OCI-LY7 (cell line): ENCODE measurements around the gene ARV1. TPM values are rescaled to one million over a fixed set of nuclear protein-coding genes. Genes with fewer than 3 reads are reported as not detected.

Experiments
- BruUV-seq: library from RNA; stranded (reverse); fragments of 400-500 nt; replicated peaks from 2 replicates; lab custom pipeline; 2021; lab: Mats Ljungman, UMichigan
- CTCF ChIA-PET: fragments of 300-600 bp; sonication (Branson Sonifier 250); formaldehyde crosslinking; loops from one replicate; lab custom pipeline; 2022; ENCODE audit warnings: antibody characterized with exemption; ENCODE audit not compliant: unreplicated experiment; lab: Charles Lee
- POLR2A ChIA-PET: fragments of 300-600 bp; sonication (Branson Sonifier 250); formaldehyde crosslinking; loops from one replicate; lab custom pipeline; 2022; ENCODE audit warnings: antibody characterized with exemption; lab: Charles Lee
- DNase-seq: peaks from one replicate; pipeline ENCODE4 v3.0.0-alpha.2; 2015; ENCODE audit warnings: low spot score
- H2AFZ ChIP-seq: fragments of 200-600 bp; sonication (generic), shearing (Covaris generic); 2 replicates; pipeline ENCODE4 v1.6.1; 2014; ENCODE audit warnings: mild to moderate bottlenecking, antibody characterized with exemption, low read length, moderate library complexity
- H3K27ac ChIP-seq: fragments of 200-600 bp; sonication (generic); 2 replicates; pipeline ENCODE4 v1.5.1; 2014; ENCODE audit warnings: mixed run types, low read depth, mild to moderate bottlenecking, moderate library complexity, low read length, inconsistent platforms; ENCODE audit not compliant: poor library complexity, severe bottlenecking
- H3K36me3 ChIP-seq: fragments of 200-600 bp; sonication (generic); 2 replicates; pipeline ENCODE4 v1.6.1; 2014; ENCODE audit warnings: mild to moderate bottlenecking, antibody characterized with exemption, low read length, moderate library complexity, mixed read lengths; ENCODE audit not compliant: insufficient read depth
- H3K4me1 ChIP-seq: fragments of 200-600 bp; sonication (generic); 2 replicates; pipeline ENCODE4 v1.5.1; 2014; ENCODE audit warnings: mild to moderate bottlenecking, low read length; ENCODE audit not compliant: insufficient read depth, poor library complexity, severe bottlenecking
- H3K4me2 ChIP-seq: fragments of 200-600 bp; sonication (generic); 2 replicates; pipeline ENCODE4 v1.6.1; 2014; ENCODE audit warnings: mild to moderate bottlenecking, low read length
- H3K4me3 ChIP-seq: fragments of 200-600 bp; sonication (generic); 2 replicates; pipeline ENCODE4 v1.5.1; 2014; ENCODE audit warnings: mild to moderate bottlenecking, low read depth, low read length; ENCODE audit not compliant: poor library complexity, severe bottlenecking
- H3K79me2 ChIP-seq: fragments of 200-600 bp; sonication (generic); 2 replicates; pipeline ENCODE4 v1.6.1; 2016; ENCODE audit warnings: low read depth, mild to moderate bottlenecking, low read length, moderate library complexity, mixed read lengths; ENCODE audit not compliant: insufficient read depth
- H3K9me2 ChIP-seq: fragments of 200-600 bp; sonication (generic); 2 replicates; pipeline ENCODE4 v1.6.1; 2016; ENCODE audit warnings: mild to moderate bottlenecking, low read length, mixed read lengths; ENCODE audit not compliant: insufficient read depth
- H3K9me3 ChIP-seq: fragments of 200-600 bp; sonication (generic); 2 replicates; pipeline ENCODE4 v1.6.1; 2014; ENCODE audit warnings: mild to moderate bottlenecking, mixed run types, low read length, mixed read lengths
- H4K20me1 ChIP-seq: fragments of 200-600 bp; sonication (generic); 2 replicates; pipeline ENCODE4 v1.6.1; 2014; ENCODE audit warnings: mild to moderate bottlenecking, antibody characterized with exemption, low read length, moderate library complexity, mixed read lengths; ENCODE audit not compliant: insufficient read depth
- EZH2phosphoT487 ChIP-seq: fragments of 200-600 bp; sonication (generic); IDR thresholded peaks from 2 replicates; pipeline ENCODE4 v1.6.1; 2018; ENCODE audit warnings: low read depth, borderline replicate concordance, mild to moderate bottlenecking, mixed run types, antibody characterized with exemption, low read length, moderate library complexity, mixed read lengths
- intact Hi-C: fragments of 100-400 bp; cut with micrococcal nuclease; formaldehyde crosslinking; loops from one replicate; pipeline ENCODE4 v1.10.0; 2022; ENCODE audit not compliant: unreplicated experiment
- total RNA-seq, 2 experiments: library from RNA; depleted of rRNA in 1 of 2; stranded (reverse); fragments of >200 nt in 1 of 2; shearing (Covaris generic) in 1 of 2; gene quantifications; 2 replicates each; pipeline ENCODE4 v1.2.3, GENCODE V29; 2014 to 2022
- TF ChIP-seq, protein P1 (sequence below): fragments of 200-600 bp; sonication (generic); conservative IDR thresholded peaks from 2 replicates; pipeline ENCODE4 v1.5.1; 2014; ENCODE audit warnings: mild to moderate bottlenecking, antibody characterized with exemption, low read length, moderate library complexity, mixed read lengths

The ARV1 gene
- total RNA-seq, 2 experiments from 2014 or later, result 15.1 to 21.2 TPM

DNA sequence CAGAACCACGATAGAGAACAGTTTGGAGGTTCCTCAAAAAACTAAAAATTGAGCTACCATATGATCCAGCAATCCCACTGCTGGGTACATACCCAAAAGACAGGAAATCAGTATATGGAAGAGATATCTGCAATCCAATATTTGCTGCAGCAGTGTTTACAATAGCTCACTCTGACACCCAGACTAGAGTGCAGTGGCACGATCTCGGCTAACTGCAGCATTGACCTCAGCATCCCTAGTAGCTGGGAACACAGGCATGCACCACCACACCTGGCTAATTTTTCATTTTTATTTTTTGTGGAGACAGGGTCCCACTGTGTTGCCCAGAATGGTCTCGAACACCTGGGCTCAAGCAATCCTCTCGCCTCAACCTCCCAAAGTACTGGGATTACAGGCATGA, 13.4 kb upstream of the ARV1 start:
- Histone ChIP-seq H3K4me3 (no peak overlapping the region), H3K27ac (no peak overlapping the region), H3K79me2 (no peaks in the 10 kb centered on the region), H3K9me2 (no peaks in the 10 kb centered on the region), H3K4me2 (no peak overlapping the region), H2AFZ (no peak overlapping the region), H3K9me3 (no peaks in the 10 kb centered on the region), H4K20me1 (no peaks in the 10 kb centered on the region), H3K36me3 (0 out of 2 replicates have a peak, but pooled peaks cover 2% of the 10 kb centered on the region), H3K4me1 (no peaks in the 10 kb centered on the region)
- POLR2A ChIA-PET, result interaction anchor here (1.1 kb wide), 1 partner anchor 15 kb away, joined by 6 read pairs; no protein-coding TSS in a partner anchor
- BruUV-seq, result no TSS peak
- TF ChIP-seq EZH2phosphoT487, result no peak
- TF ChIP-seq, protein P1, sequence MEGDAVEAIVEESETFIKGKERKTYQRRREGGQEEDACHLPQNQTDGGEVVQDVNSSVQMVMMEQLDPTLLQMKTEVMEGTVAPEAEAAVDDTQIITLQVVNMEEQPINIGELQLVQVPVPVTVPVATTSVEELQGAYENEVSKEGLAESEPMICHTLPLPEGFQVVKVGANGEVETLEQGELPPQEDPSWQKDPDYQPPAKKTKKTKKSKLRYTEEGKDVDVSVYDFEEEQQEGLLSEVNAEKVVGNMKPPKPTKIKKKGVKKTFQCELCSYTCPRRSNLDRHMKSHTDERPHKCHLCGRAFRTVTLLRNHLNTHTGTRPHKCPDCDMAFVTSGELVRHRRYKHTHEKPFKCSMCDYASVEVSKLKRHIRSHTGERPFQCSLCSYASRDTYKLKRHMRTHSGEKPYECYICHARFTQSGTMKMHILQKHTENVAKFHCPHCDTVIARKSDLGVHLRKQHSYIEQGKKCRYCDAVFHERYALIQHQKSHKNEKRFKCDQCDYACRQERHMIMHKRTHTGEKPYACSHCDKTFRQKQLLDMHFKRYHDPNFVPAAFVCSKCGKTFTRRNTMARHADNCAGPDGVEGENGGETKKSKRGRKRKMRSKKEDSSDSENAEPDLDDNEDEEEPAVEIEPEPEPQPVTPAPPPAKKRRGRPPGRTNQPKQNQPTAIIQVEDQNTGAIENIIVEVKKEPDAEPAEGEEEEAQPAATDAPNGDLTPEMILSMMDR, result no peak
- no peak for DNase-seq
- intact Hi-C loops, result no loop called here
- CTCF ChIA-PET, result no interaction called here

DNA sequence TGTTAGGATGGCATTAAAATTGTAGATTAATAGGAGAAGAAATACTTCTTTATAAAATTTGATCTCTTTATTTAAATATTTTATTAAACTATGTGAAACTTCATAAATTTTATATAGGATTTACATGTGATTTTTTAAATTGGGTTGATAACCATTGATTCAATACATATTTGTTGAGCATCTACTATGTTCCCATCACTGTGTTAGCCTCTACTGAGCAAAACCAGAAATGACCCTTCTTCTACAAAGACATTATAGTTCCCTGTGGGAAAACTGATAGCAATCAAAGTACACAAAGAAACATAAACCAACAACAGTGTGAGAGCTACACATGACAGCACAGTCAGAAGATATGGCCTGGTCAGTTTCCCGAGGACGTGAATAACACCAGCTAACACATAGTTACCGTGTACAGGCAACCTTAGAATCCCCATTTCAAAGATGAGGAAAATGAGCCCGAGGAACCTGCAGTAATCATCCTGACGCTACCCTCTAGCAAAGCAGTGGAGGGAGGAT, 12.5 kb upstream of the ARV1 start:
- Histone ChIP-seq H3K79me2 (no peaks in the 10 kb centered on the region), H3K27ac (no peak overlapping the region), H3K36me3 (no peaks in the 10 kb centered on the region), H3K9me2 (no peaks in the 10 kb centered on the region), H3K9me3 (no peaks in the 10 kb centered on the region), H3K4me1 (no peaks in the 10 kb centered on the region), H3K4me3 (no peak overlapping the region), H3K4me2 (no peak overlapping the region), H2AFZ (no peak overlapping the region), H4K20me1 (no peaks in the 10 kb centered on the region)
- CTCF ChIA-PET, result interaction anchor here (1.1 kb wide), 1 partner anchor 9 kb away, joined by 4 read pairs; no protein-coding TSS in a partner anchor
- POLR2A ChIA-PET, result interaction anchor here (1.2 kb wide), 1 partner anchor 15 kb away, joined by 3 read pairs; no protein-coding TSS in a partner anchor
- BruUV-seq, result no TSS peak
- intact Hi-C loops, result no loop called here
- TF ChIP-seq, protein P1, result no peak
- TF ChIP-seq EZH2phosphoT487, result no peak
- no peak for DNase-seq

DNA sequence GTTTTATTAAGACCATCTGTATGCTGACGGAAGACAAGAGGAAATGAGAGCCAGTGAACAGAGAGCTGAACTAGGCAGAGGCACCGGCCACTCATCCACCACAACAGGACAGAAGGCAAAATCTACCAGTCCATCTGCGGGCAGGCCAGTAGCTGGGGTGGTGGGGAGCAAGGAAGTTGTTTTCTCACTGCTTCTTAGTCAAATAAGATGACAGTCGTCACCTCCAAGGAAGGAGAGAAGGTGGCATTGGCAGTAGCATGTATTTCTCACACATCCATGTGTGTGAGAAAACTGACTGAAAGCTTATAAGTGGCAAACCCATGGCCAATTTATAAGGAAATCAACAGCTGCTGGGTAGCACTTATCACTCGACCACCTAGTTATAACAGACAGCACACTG, 8.5 kb upstream of the ARV1 start:
- TF ChIP-seq EZH2phosphoT487, result no peak
- TF ChIP-seq, protein P1, result no peak
- Histone ChIP-seq H3K4me2 (no peak overlapping the region), H3K9me2 (no peaks in the 10 kb centered on the region), H3K4me1 (peaks cover 10% of the 10 kb centered on the region), H3K36me3 (peaks cover 10% of the 10 kb centered on the region; the same call in 1 of the 2 replicates), H3K9me3 (no peaks in the 10 kb centered on the region), H3K27ac (no peak overlapping the region), H2AFZ (no peak overlapping the region), H4K20me1 (no peaks in the 10 kb centered on the region), H3K4me3 (no peak overlapping the region), H3K79me2 (no peaks in the 10 kb centered on the region)
- intact Hi-C loops, result no loop called here
- CTCF ChIA-PET, result interaction anchor here (0.6 to 1.0 kb wide), 2 partner anchors 8 to 70 kb away, joined by 3 to 5 read pairs; partner anchors contain the start of genes ARV1, FAM89A and TTC13
- POLR2A ChIA-PET, result interaction anchor here (0.6 to 2.6 kb wide), 9 partner anchors 9 to 1734 kb away, joined by 3 to 26 read pairs (median 5); partner anchors contain the start of genes ARV1 and GALNT2
- DNase-seq, result no peak
- BruUV-seq, result no TSS peak
